B cell (primary cell): Measurements from ENCODE around the gene ZNG1E. TPM values are rescaled to one million over a fixed set of nuclear protein-coding genes. Genes with fewer than 3 reads are reported as not detected.
"Not testable (repeated sequence)": the region's sequence is repeated elsewhere in the genome, so short reads cannot be mapped to it uniquely, and the experiment has no call there.

Source experiments
- ATAC-seq: fragments of 200-7000 bp; cut with Tn5 transposase; one replicate; pipeline ENCODE4 v1.10.0; 2021; ENCODE audit warnings: low read depth, mild to moderate bottlenecking, moderate number of reproducible peaks, moderate library complexity
- CTCF ChIA-PET: fragments of 350-600 bp; sonication (Branson Sonifier 250); formaldehyde crosslinking; loops from one replicate; lab custom pipeline; 2021; ENCODE audit warnings: antibody characterized with exemption, inconsistent platforms; lab: Charles Lee
- POLR2A ChIA-PET: fragments of 350-600 bp; sonication (Branson Sonifier 250); formaldehyde crosslinking; loops from one replicate; lab custom pipeline; 2021; ENCODE audit warnings: antibody characterized with exemption; lab: Charles Lee
- DNase-seq: peaks from one replicate; pipeline ENCODE4 v3.0.0; 2013
- H2AFZ ChIP-seq: 2 replicates; pipeline ENCODE4 v1.6.1; 2012; ENCODE audit warnings: mild to moderate bottlenecking, low read depth, low read length; ENCODE audit not compliant: insufficient read depth, poor library complexity, severe bottlenecking
- H3K27ac ChIP-seq, 2 donors: 1 replicate in 1 of 2; 2 replicates in 1 of 2; pipeline ENCODE4 v1.5.1; 2012 to 2013; ENCODE audit warnings: low read length in 2 of 2, mild to moderate bottlenecking in 2 of 2, moderate library complexity in 1 of 2
- H3K27me3 ChIP-seq, 4 experiments: fragments of 200-600 bp in 1 of 4; sonication (generic) in 1 of 4; replicated peaks in 1 of 4; 1 replicate in 2 of 4; 2 replicates in 2 of 4; pipeline versions ENCODE4 v1.6.1 to v1.7.0; 2013 to 2016; ENCODE audit warnings: low read length in 3 of 4, mild to moderate bottlenecking in 2 of 4, mixed read lengths in 1 of 4, moderate library complexity in 1 of 4; ENCODE audit not compliant: insufficient read depth in 4 of 4, control insufficient read depth in 3 of 4; ENCODE audit errors: control extremely low read depth in 1 of 4
- H3K36me3 ChIP-seq, 2 experiments: replicated peaks in 1 of 2; 1 replicate in 1 of 2; 2 replicates in 1 of 2; pipeline versions ENCODE4 v1.6.1 to v1.7.1; 2013; ENCODE audit warnings: low read length in 1 of 2; ENCODE audit not compliant: insufficient read depth in 2 of 2, control insufficient read depth in 1 of 2; ENCODE audit errors: control extremely low read depth in 1 of 2, extremely low read depth in 1 of 2
- H3K4me1 ChIP-seq, 2 donors: fragments of 200-600 bp in 1 of 2; sonication (generic) in 1 of 2; 1 replicate in 1 of 2; 2 replicates in 1 of 2; pipeline versions ENCODE4 v1.5.1 to v1.6.1; 2013 to 2017; ENCODE audit warnings: low read length in 2 of 2; ENCODE audit not compliant: control insufficient read depth in 2 of 2, insufficient read depth in 2 of 2
- H3K4me2 ChIP-seq: replicated peaks from 2 replicates; pipeline ENCODE3; 2012; ENCODE audit warnings: mild to moderate bottlenecking, low read depth, low read length; ENCODE audit not compliant: poor library complexity, severe bottlenecking
- H3K4me3 ChIP-seq, 5 experiments: fragments of 200-600 bp in 1 of 5; sonication (generic) in 1 of 5; 1 replicate in 3 of 5; 2 replicates in 2 of 5; pipeline versions ENCODE4 v1.5.1 to v1.7.0; 2011 to 2016; ENCODE audit warnings: low read length in 4 of 5, mild to moderate bottlenecking in 4 of 5, low read depth in 2 of 5, control low read depth in 1 of 5, moderate library complexity in 1 of 5; ENCODE audit not compliant: insufficient read depth in 1 of 5; ENCODE audit errors: control extremely low read depth in 1 of 5, extremely low read depth in 1 of 5
- H3K79me2 ChIP-seq: fragments of 200-600 bp; sonication (generic); one replicate; pipeline ENCODE4 v1.6.0; 2016; ENCODE audit warnings: low read length; ENCODE audit not compliant: control insufficient read depth, insufficient read depth
- H3K9ac ChIP-seq: fragments of 200-600 bp; sonication (generic); 2 replicates; pipeline ENCODE4 v1.6.1; 2017; ENCODE audit warnings: mild to moderate bottlenecking, low read length, moderate library complexity
- H3K9me3 ChIP-seq, 3 donors: one replicate each; pipeline versions ENCODE4 v1.6.1 to v1.7.1; 2013; ENCODE audit warnings: low read length in 2 of 3; ENCODE audit not compliant: control insufficient read depth in 2 of 3, insufficient read depth in 1 of 3; ENCODE audit errors: control extremely low read depth in 1 of 3
- H4K20me1 ChIP-seq: 2 replicates; pipeline ENCODE4 v1.6.0; 2012; ENCODE audit warnings: mild to moderate bottlenecking, low read length; ENCODE audit not compliant: insufficient read depth, control insufficient read depth, poor library complexity, severe bottlenecking
- H3K27ac Mint-ChIP-seq: one replicate; pipeline ENCODE4 v1.8.0; 2021; ENCODE audit warnings: mixed read lengths
- H3K27me3 Mint-ChIP-seq: one replicate; pipeline ENCODE4 v1.8.0; 2021; ENCODE audit warnings: mixed read lengths
- H3K4me1 Mint-ChIP-seq: one replicate; pipeline ENCODE4 v1.8.0; 2021; ENCODE audit warnings: mixed read lengths
- H3K4me3 Mint-ChIP-seq: one replicate; pipeline ENCODE4 v1.8.0; 2021; ENCODE audit warnings: mixed read lengths
- H3K9me3 Mint-ChIP-seq: one replicate; pipeline ENCODE4 v1.8.0; 2022; ENCODE audit warnings: mixed read lengths; ENCODE audit not compliant: insufficient read depth
- WGBS: methylation state at CpG from one replicate; pipeline ENCODE4 v1.1.5; 2013; ENCODE audit warnings: missing lambda C conversion rate; ENCODE audit not compliant: insufficient coverage; 5-methylcytosine and 5-hydroxymethylcytosine counted together
- intact Hi-C: fragments of 100-400 bp; cut with micrococcal nuclease; formaldehyde crosslinking; loops from one replicate; pipeline ENCODE4 v1.10.0; 2022
- polyA plus RNA-seq: library from polyadenylated mRNA; depleted of rRNA; stranded (reverse); fragments of >200 nt; gene quantifications from 2 replicates; pipeline ENCODE4 v1.2.3, GENCODE V29; 2012
- total RNA-seq, 2 donors: library from RNA; stranded (reverse); fragments of 120-200 nt in 1 of 2; gene quantifications; 1 replicate in 1 of 2; 2 replicates in 1 of 2; pipeline versions ENCODE4 v1.2.3 to v1.2.4, GENCODE V29; 2013 to 2022

Gene ZNG1E
- total and polyA plus RNA-seq, 2 donors (not counting 1 experiment from before 2014, with no cell fraction given), result 58.8 to 84.7 TPM

DNA sequence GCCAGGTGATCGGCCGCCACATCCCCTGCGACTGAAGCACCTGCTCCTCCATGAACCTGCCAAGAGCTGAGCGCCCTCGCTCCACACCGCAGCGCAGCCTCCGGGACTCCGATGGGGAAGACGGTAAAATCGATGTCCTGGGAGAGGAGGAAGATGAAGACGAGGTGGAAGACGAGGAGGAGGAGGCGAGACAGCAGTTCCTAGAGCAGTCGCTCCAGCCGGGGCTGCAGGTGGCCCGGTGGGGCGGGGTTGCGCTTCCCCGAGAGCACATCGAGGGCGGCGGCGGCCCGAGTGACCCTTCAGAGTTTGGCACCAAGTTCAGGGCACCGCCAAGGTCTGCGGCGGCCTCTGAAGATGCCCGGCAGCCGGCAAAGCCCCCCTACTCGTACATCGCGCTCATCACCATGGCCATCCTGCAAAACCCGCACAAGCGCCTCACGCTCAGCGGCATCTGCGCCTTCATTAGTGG lies 61.4 kb downstream of the ZNG1E start, which contains the start of gene FOXD4L4:
TSS of gene FOXD4L4 (plus strand) at position 51 of the 469 bp plus-strand sequence. CDS start at position 51, 0 bp downstream.
- H3K9ac ChIP-seq, H3K36me3 ChIP-seq, H3K4me1 Mint-ChIP-seq, H3K4me3 ChIP-seq, DNase-seq, H4K20me1 ChIP-seq, H3K27ac Mint-ChIP-seq, H3K79me2 ChIP-seq, H3K27ac ChIP-seq, CTCF ChIA-PET, ATAC-seq, H3K9me3 ChIP-seq, H3K27me3 ChIP-seq, H3K9me3 Mint-ChIP-seq, intact Hi-C loops, H3K4me2 ChIP-seq, H2AFZ ChIP-seq, H3K27me3 Mint-ChIP-seq, POLR2A ChIA-PET, H3K4me1 ChIP-seq: not testable (repeated sequence)
- no CpG with 5 or more reads among the region's 38 CpGs for WGBS
- peak within 1 kb of the TSS; percentile 49 for H3K4me3 Mint-ChIP-seq

DNA sequence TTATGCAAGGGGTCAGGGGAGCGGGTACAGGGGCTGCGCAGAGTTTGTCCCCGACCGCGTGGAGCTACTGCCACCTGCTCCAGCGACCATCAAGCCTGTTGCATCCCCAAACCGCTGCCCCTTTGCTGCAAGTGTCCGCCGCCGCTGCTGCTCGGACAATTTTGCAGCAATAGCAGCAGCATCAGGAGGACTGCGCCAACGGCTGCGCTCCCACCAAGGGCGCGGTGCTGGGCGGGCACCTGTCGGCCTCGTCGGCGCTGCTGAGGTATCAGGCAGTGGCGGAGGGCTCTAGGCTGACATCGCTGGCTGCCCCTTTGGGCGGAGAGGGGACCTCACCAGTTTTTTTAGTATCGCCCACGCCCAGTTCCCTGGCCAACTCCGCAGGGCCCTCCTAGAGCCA lies 62.4 kb downstream of the ZNG1E start:
- H3K4me1 ChIP-seq, H3K9me3 ChIP-seq, ATAC-seq, DNase-seq, CTCF ChIA-PET, POLR2A ChIA-PET, H3K4me3 ChIP-seq, H3K36me3 ChIP-seq, H3K4me2 ChIP-seq, H2AFZ ChIP-seq, H3K9me3 Mint-ChIP-seq, H3K4me1 Mint-ChIP-seq, H3K27ac Mint-ChIP-seq, H4K20me1 ChIP-seq, H3K27me3 Mint-ChIP-seq, H3K27me3 ChIP-seq, H3K9ac ChIP-seq, H3K27ac ChIP-seq, H3K79me2 ChIP-seq, intact Hi-C loops: not testable (repeated sequence)
- no CpG with 5 or more reads among the region's 27 CpGs for WGBS
- peak overlapping the region; percentile 49 for H3K4me3 Mint-ChIP-seq

Other genes starting within 250 kb of the ZNG1E start
- 0.90 and 1.1 TPM in 2 replicates for gene FOXD4L4, start 61.2 kb downstream of the ZNG1E start, total RNA-seq
- gene FOXD4L4, start 61.2 kb downstream of the ZNG1E start, polyA plus RNA-seq, result 0.15 TPM in 1 of 2 replicates, not detected in the other